K562 (cell line): ENCODE data around the gene OR11G2. TPM values are rescaled to one million over a fixed set of nuclear protein-coding genes. Genes with fewer than 3 reads are reported as not detected.
"Not testable (repeated sequence)": the region's sequence is repeated elsewhere in the genome, so short reads cannot be mapped to it uniquely, and the experiment has no call there.

Source experiments
- ATAC-seq: fragments of 200-7000 bp; cut with Tn5 transposase; 3 replicates; pipeline ENCODE4 v1.9.1; 2020; ENCODE audit warnings: moderate library complexity
- BruUV-seq: library from RNA; stranded (reverse); fragments of 400-500 nt; replicated peaks from 2 replicates; lab custom pipeline; 2021; lab: Mats Ljungman, UMichigan
- CTCF ChIA-PET: fragments of 300-600 bp; formaldehyde crosslinking; extraction: SDS; loops from one replicate; lab custom pipeline; 2021; ENCODE audit warnings: low intra/inter-chr PET ratio; lab: Yijun Ruan, JAX
- POLR2A ChIA-PET: fragments of 300-600, 350-650 bp; sonication (Branson Sonifier 250); formaldehyde crosslinking; extraction: SDS; loops from one replicate; lab custom pipeline; 2021; ENCODE audit warnings: antibody characterized with exemption, inconsistent platforms; lab: Yijun Ruan, JAX
- DNase-seq, 4 experiments: peaks; one replicate each; pipeline versions ENCODE4 v3.0.0 to v3.0.0-alpha.2; 2011 to 2018; ENCODE audit warnings: low spot score in 3 of 4, mixed read lengths in 3 of 4; ENCODE audit errors: extremely low read depth in 1 of 4
- FAIRE-seq: peaks from 2 replicates; lab custom pipeline; 2011; peaks lifted over from hg19 to GRCh38; lab: Jason Lieb, UNC
- H2AFZ ChIP-seq: 2 replicates; pipeline ENCODE4 v1.6.0; 2011; ENCODE audit warnings: low read depth, low read length, control low read depth, inconsistent platforms
- H3K27ac ChIP-seq: fragments of 200-600 bp; 3 replicates; pipeline ENCODE4 v1.8.0; 2011; ENCODE audit warnings: low read depth, mild to moderate bottlenecking, control low read depth, inconsistent platforms, low read length, moderate library complexity, mixed read lengths; ENCODE audit errors: extremely low read depth
- H3K27me3 ChIP-seq, 2 experiments: fragments of 300-600 bp in 1 of 2; 2 replicates in 1 of 2; 3 replicates in 1 of 2; pipeline versions ENCODE4 v1.6.0 to v1.8.0; 2011; ENCODE audit warnings: inconsistent platforms in 2 of 2, low read length in 2 of 2, mild to moderate bottlenecking in 1 of 2, mixed read lengths in 1 of 2, moderate library complexity in 1 of 2; ENCODE audit not compliant: control insufficient read depth in 2 of 2, insufficient read depth in 2 of 2
- H3K36me3 ChIP-seq: fragments of 300-600 bp; 3 replicates; pipeline ENCODE4 v1.8.0; 2011; ENCODE audit warnings: mild to moderate bottlenecking, low read length, inconsistent platforms; ENCODE audit not compliant: control insufficient read depth, insufficient read depth
- H3K4me1 ChIP-seq, 2 experiments: fragments of 200-600 bp in 1 of 2; replicated peaks in 1 of 2; 2 replicates in 1 of 2; 3 replicates in 1 of 2; pipeline versions ENCODE4 v1.5.1 to v1.8.0; 2011; ENCODE audit warnings: inconsistent platforms in 2 of 2, low read length in 2 of 2, mild to moderate bottlenecking in 1 of 2, mixed read lengths in 1 of 2, moderate library complexity in 1 of 2; ENCODE audit not compliant: control insufficient read depth in 2 of 2, insufficient read depth in 2 of 2
- H3K4me2 ChIP-seq: 2 replicates; pipeline ENCODE4 v1.6.1; 2011; ENCODE audit warnings: low read length, control low read depth, inconsistent platforms, mixed read lengths; ENCODE audit not compliant: insufficient read depth
- H3K4me3 ChIP-seq: fragments of 200-600 bp; sonication (generic), shearing (Covaris generic); 2 replicates; pipeline ENCODE4 v1.5.1; 2016; ENCODE audit warnings: control low read depth, inconsistent platforms
- H3K79me2 ChIP-seq: fragments of 200-600 bp; 3 replicates; pipeline ENCODE4 v1.8.0; 2011; ENCODE audit warnings: low read length, inconsistent platforms; ENCODE audit not compliant: control insufficient read depth, insufficient read depth
- H3K9ac ChIP-seq, 2 experiments: 2 replicates each; pipeline versions ENCODE4 v1.6.0 to v1.6.1; 2011; ENCODE audit warnings: low read depth in 2 of 2, low read length in 2 of 2, control low read depth in 1 of 2, inconsistent platforms in 1 of 2, mild to moderate bottlenecking in 1 of 2, mixed read lengths in 1 of 2; ENCODE audit not compliant: insufficient read depth in 1 of 2
- H3K9me1 ChIP-seq: one replicate; pipeline ENCODE4 v1.6.0; 2011; ENCODE audit warnings: inconsistent platforms, mild to moderate bottlenecking, low read length, moderate library complexity; ENCODE audit not compliant: control insufficient read depth, insufficient read depth
- H3K9me3 ChIP-seq: replicated peaks from 2 replicates; pipeline ENCODE4 v1.5.1; 2011; ENCODE audit warnings: low read depth, low read length, inconsistent platforms; ENCODE audit not compliant: control insufficient read depth, insufficient read depth
- H4K20me1 ChIP-seq: replicated peaks from 2 replicates; pipeline ENCODE4 v1.6.1; 2011; ENCODE audit warnings: low read length, inconsistent platforms, mixed read lengths; ENCODE audit not compliant: control insufficient read depth, insufficient read depth
- ARID1B ChIP-seq: fragments of 450-650 bp; IDR thresholded peaks from 2 replicates; pipeline ENCODE4 v1.6.1; 2016; ENCODE audit warnings: antibody characterized with exemption, mild to moderate bottlenecking, inconsistent platforms
- CBFA2T2 ChIP-seq: fragments of 450-650 bp; conservative IDR thresholded peaks from 2 replicates; pipeline ENCODE4 v1.6.1; 2017; ENCODE audit warnings: mild to moderate bottlenecking
- CBFA2T3 ChIP-seq: fragments of 450-650 bp; IDR thresholded peaks from 2 replicates; pipeline ENCODE4 v1.6.1; 2017
- DEAF1 ChIP-seq: fragments of 450-650 bp; formaldehyde crosslinking; IDR thresholded peaks from 2 replicates; pipeline ENCODE4 v1.4.0; 2020; ENCODE audit warnings: mild to moderate bottlenecking, moderate library complexity
- FOXJ3 ChIP-seq: sonication (generic); formaldehyde crosslinking; IDR thresholded peaks from 2 replicates; pipeline ENCODE4 v1.4.0; 2020; ENCODE audit warnings: mild to moderate bottlenecking, missing genetic modification reagents
- HMG20B ChIP-seq: fragments of 250-450 bp; sonication (Bioruptor Pico); IDR thresholded peaks from 2 replicates; pipeline ENCODE4 v1.5.0; 2021; ENCODE audit warnings: mild to moderate bottlenecking
- KDM1A ChIP-seq, 2 experiments: fragments of 450-650 bp; IDR thresholded peaks; 2 replicates each; pipeline ENCODE4 v1.6.1; 2016; ENCODE audit warnings: mild to moderate bottlenecking in 2 of 2
- RAD21 ChIP-seq, 2 experiments: fragments of 250-450 bp in 1 of 2; fragments of 450-650 bp in 1 of 2; sonication (Bioruptor Pico) in 1 of 2; formaldehyde crosslinking in 1 of 2; IDR thresholded peaks in 1 of 2; conservative IDR thresholded peaks in 1 of 2; 2 replicates each; pipeline versions ENCODE4 v1.4.0 to v1.8.0; 2020 to 2022; ENCODE audit warnings: mild to moderate bottlenecking in 2 of 2, moderate library complexity in 1 of 2
- TCF3 ChIP-seq: sonication (generic); formaldehyde crosslinking; IDR thresholded peaks from 2 replicates; pipeline ENCODE4 v1.4.0; 2020; ENCODE audit warnings: mild to moderate bottlenecking, missing genetic modification reagents
- U2AF2 ChIP-seq: fragments of 200-400 bp; formaldehyde crosslinking; optimal IDR thresholded peaks from 2 replicates; pipeline ENCODE3; 2017; ENCODE audit warnings: low read depth, mild to moderate bottlenecking, low read length
- WHSC1 ChIP-seq: IDR thresholded peaks from one replicate; pipeline ENCODE4 v1.6.1; 2012; ENCODE audit warnings: low read length, control low read depth, inconsistent platforms
- ZBTB43 ChIP-seq: sonication (generic); formaldehyde crosslinking; IDR thresholded peaks from 2 replicates; pipeline ENCODE4 v1.8.0; 2023; ENCODE audit warnings: mild to moderate bottlenecking, missing genetic modification reagents
- ZKSCAN3 ChIP-seq: fragments of 250-450 bp; sonication (Bioruptor Pico); IDR thresholded peaks from 2 replicates; pipeline ENCODE4 v1.4.0; 2020
- ZNF174 ChIP-seq: fragments of 250-450 bp; sonication (Bioruptor Pico); IDR thresholded peaks from 2 replicates; pipeline ENCODE4 v1.4.0; 2020; ENCODE audit warnings: mild to moderate bottlenecking
- ZNF444 ChIP-seq: fragments of 250-450 bp; sonication (Bioruptor Pico); IDR thresholded peaks from 2 replicates; pipeline ENCODE4 v1.4.0; 2020; ENCODE audit warnings: mild to moderate bottlenecking, moderate library complexity
- ZNF75A ChIP-seq: fragments of 450-650 bp; formaldehyde crosslinking; IDR thresholded peaks from 2 replicates; pipeline ENCODE4 v1.4.0; 2020; ENCODE audit warnings: mild to moderate bottlenecking
- WGBS: fragments of 100-300 bp; shearing (Covaris generic); methylation state at CpG from one replicate; pipeline ENCODE4 v1.1.6; 2016; ENCODE audit warnings: low coverage, mixed read lengths; ENCODE audit not compliant: insufficient coverage; ENCODE audit errors: missing lambda C conversion rate; 5-methylcytosine and 5-hydroxymethylcytosine counted together
- in situ Hi-C: fragments of 300-500 bp; cut with MboI; formaldehyde crosslinking; loops from 4 replicates; pipeline ENCODE4 v1.15.0; 2018; ENCODE audit warnings: inconsistent platforms, mixed read lengths
- intact Hi-C: fragments of 100-400 bp; cut with micrococcal nuclease; formaldehyde crosslinking; loops from 2 replicates; pipeline ENCODE4 v1.14.2; 2022
- polyA plus RNA-seq, 8 experiments: library from polyadenylated mRNA; depleted of rRNA in 4 of 8; stranded (reverse) in 5 of 8; unstranded in 3 of 8; fragments of >200 nt; fragmentation: Nextera tagmentation in 2 of 8; fragmentation: Illumina TruSeq in 1 of 8; extraction: Ambion mirVana in 2 of 8; extraction: Trizol in 1 of 8; gene quantifications; 2 replicates each; pipeline versions ENCODE4 v1.2.1 to v1.2.3, GENCODE V29; 2011 to 2014; ENCODE audit warnings: inconsistent platforms in 1 of 8, missing spikeins in 1 of 8
- total RNA-seq, 7 experiments: library from RNA; depleted of rRNA in 6 of 7; stranded (reverse); fragments of >200 nt in 6 of 7; fragmentation: Illumina TruSeq in 2 of 7; extraction: Trizol in 2 of 7; gene quantifications; 2 replicates each; pipeline versions ENCODE4 v1.2.1 to v1.2.3, GENCODE V29; 2011 to 2021; ENCODE audit warnings: low replicate concordance in 1 of 7

Gene OR11G2
- total and polyA plus RNA-seq, 9 of the 15 experiments (the other 6 are each of a cell fraction or from before 2014, with no cell fraction given) = not detected

- H3K27ac ChIP-seq, H3K4me2 ChIP-seq, H3K36me3 ChIP-seq, in situ Hi-C loops, H4K20me1 ChIP-seq, H3K9ac ChIP-seq, POLR2A ChIA-PET, H3K9me1 ChIP-seq, H3K4me3 ChIP-seq, H3K9me3 ChIP-seq, intact Hi-C loops, BruUV-seq, H3K27me3 ChIP-seq, H3K79me2 ChIP-seq, CTCF ChIA-PET: not testable (repeated sequence)
- ATAC-seq = peak; percentile 60
- DNase-seq = peak in 1 of 4 experiments; percentile 62
- WGBS = 26% methylated on average over 6 of the region's 6 CpGs
- peaks cover 4 to 11% of the 10 kb centered on the region in 2 experiments; a peak in 3 of 5 replicates for H3K4me1 ChIP-seq
- peak overlapping the region; percentile 3; the same call in 1 of the 2 replicates for H2AFZ ChIP-seq
- peak; percentile 75 for FAIRE-seq
- TF ChIP-seq TCF3 (CRISPR knock-in tag) (peak; percentile 23), ARID1B (peak; percentile 46), CBFA2T3 (peak; percentile 71), CBFA2T2 (peak; percentile 30; the same call in 1 of the 2 replicates), KDM1A (IDR thresholded peaks at IDR 0.05) (peak in 1 of 2 experiments; percentile 26; a peak in 1 of 4 replicates)
Observed at GRCh38 chr14:20195170-20195569, 4.5 kb downstream of the OR11G2 start.

GRCh38 chr14:20195911-20196310 is 5.2 kb downstream of the OR11G2 start:
- no peak for FAIRE-seq
- no peaks in the 10 kb centered on the region for H4K20me1 ChIP-seq
- TF ChIP-seq U2AF2 (no peak), ZKSCAN3 (CRISPR knock-in tag) (no peak), DEAF1 (CRISPR knock-in tag) (0 out of 2 replicates have a peak, but pooled peaks have one; percentile 32), FOXJ3 (CRISPR knock-in tag) (no peak), HMG20B (CRISPR knock-in tag) (no peak), ZNF174 (CRISPR knock-in tag) (no peak), ZNF75A (CRISPR knock-in tag) (peak; percentile 66), ZBTB43 (no peak), RAD21 (CRISPR knock-in tag; conservative IDR thresholded peaks at IDR 0.05 in 1 of 2, IDR thresholded peaks at IDR 0.05 in 1 of 2) (peak; percentile 44 to 72), ZNF444 (CRISPR knock-in tag) (no peak), WHSC1 (no peak)

More at GRCh38 chr14:20195911-20196310, 5.2 kb downstream of the OR11G2 start:
- Histone ChIP-seq H2AFZ (0 out of 2 replicates have a peak overlapping the region, but pooled peaks have one; percentile 19), H3K27me3 (no peaks in the 10 kb centered on the region), H3K36me3 (no peaks in the 10 kb centered on the region), H3K9ac (no peak overlapping the region), H3K4me3 (no peak overlapping the region), H3K79me2 (no peaks in the 10 kb centered on the region), H3K9me1 (no peaks in the 10 kb centered on the region), H3K4me2 (no peak overlapping the region), H3K27ac (no peak overlapping the region), H3K4me1 (peaks cover 4 to 11% of the 10 kb centered on the region in 2 experiments; a peak in 3 of 5 replicates), H3K9me3 (no peaks in the 10 kb centered on the region)
- 35% methylated on average over 2 of the region's 2 CpGs for WGBS
- ATAC-seq = peak; percentile 76
- POLR2A ChIA-PET = no interaction called here
- in situ Hi-C loops (no loop called here), intact Hi-C loops (no loop called here)
- peak in 1 of 4 experiments; percentile 39 for DNase-seq
- BruUV-seq = no TSS peak
- CTCF ChIA-PET = no interaction called here
